ENCODE results near the gene TBC1D2B.

TBC1D2B gene

DNA sequence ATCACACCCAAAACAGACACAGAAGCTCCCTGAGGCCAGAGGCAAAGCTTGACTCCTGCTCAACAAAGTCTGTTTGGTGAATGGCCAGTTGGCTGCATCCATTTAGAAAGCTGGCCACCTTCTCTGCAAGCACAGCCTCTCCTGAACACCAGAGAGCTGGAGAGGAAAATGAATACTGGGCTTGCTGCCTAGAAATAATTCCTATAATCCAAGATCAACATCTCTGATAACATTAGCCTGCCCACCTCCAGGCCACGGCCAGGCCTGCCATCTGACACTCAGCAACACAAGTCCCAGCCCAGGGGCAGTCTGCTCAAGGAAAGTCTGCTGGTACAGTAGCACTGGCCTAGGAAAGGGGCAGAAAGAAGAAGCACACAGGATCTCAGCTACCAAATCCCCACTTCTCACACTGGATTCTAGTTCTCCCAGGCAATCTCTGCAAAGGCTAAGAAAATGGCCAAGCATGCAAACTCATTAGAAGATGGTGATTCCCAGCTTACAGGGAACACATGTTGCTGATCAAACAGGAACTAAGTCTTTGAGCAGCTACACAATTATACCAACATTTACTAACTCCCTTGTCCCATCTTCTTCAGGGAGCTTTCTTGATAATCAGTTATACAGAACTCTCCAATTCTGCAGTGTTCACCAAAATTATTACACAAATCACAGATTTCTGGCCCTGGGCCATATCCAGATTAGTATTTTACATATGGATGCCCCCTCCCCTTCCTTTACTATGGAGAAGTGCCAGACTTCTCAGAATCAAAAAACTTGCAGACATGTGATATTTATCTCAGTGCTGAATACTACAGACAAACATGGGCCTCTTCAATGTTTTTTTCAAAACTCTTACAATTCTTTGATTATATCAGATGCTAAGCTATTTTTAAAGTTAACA lies 9.9 kb downstream of the TBC1D2B start:
- POLR2A ChIA-PET: interaction anchor here (0.6 to 2.0 kb wide), 3 partner anchors 8 to 16 kb away, joined by 3 to 7 read pairs (median 3); partner anchors contain the start of gene TBC1D2B
- no peak for DNase-seq (ENCODE audit: extremely low spot score)
- CTCF ChIA-PET: interaction anchor here (0.6 to 1.7 kb wide), 3 partner anchors 24 to 44 kb away, joined by 3 to 5 read pairs (median 3); no protein-coding TSS in a partner anchor
- TF ChIP-seq ARNT (IDR thresholded peaks at IDR 0.05) (no peak), TARDBP (IDR thresholded peaks at IDR 0.05) (no peak), L3MBTL2 (conservative IDR thresholded peaks at IDR 0.05) (no peak), FOXA1 (IDR thresholded peaks at IDR 0.05) (no peak), NFRKB (IDR thresholded peaks at IDR 0.05) (no peak), HDGF (IDR thresholded peaks at IDR 0.05; ENCODE audit: borderline replicate concordance) (no peak), PKNOX1 (IDR thresholded peaks at IDR 0.05) (no peak), CTBP1 (IDR thresholded peaks at IDR 0.05; ENCODE audit: borderline replicate concordance) (no peak)

DNA sequence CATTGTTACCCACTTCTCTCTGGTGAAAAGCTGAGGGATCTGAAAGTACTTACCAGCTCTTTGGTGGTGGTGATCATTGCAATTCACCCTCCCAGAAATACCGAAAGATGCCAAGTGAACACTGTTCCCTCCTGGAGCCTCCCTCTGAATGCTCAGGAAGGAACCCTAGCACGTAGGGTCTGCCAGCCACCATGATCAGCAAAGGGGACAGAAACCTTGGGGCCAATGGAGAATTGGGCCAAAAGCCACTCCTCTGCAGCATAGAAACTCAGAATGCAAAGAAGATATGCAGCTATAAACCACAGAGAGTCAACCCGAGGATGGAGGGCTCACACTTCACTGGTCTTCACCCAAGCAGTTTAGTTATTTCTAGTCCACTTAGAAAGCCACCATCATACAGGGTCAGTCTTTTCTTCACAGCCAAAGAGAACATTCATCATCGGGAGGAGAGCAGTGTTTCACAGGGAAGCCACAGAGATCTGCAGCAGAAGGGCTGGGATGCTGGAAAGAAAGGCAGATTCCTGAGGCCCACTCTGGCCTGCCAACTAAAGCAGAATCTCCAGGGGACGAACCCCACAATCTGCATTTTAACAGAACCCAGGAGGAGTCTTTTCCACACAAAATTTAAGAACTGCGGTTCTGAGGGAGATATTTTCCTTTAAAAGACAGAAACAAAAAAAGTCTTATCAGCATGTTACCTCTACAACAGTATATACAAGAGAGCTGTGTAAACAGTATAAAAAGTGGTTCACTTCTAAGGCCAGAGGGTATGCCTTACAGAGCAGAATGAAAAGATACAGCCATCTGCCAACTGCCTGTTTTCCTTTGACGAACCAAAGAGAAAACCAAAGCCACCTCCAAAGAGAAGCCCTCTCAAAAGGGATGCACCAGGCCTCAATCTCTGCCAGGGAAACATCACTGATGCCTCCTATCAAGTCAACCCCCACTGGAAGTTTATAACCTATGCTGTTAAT lies 11.3 kb downstream of the TBC1D2B start:
- no peak for TF ChIP-seq TARDBP (IDR thresholded peaks at IDR 0.05)
- TF ChIP-seq ZNF384 (IDR thresholded peaks at IDR 0.05): no peak
- TF ChIP-seq CTBP1 (IDR thresholded peaks at IDR 0.05; ENCODE audit: borderline replicate concordance): no peak
- TF ChIP-seq SUZ12 (IDR thresholded peaks at IDR 0.05): no peak
- TF ChIP-seq FOXM1 (IDR thresholded peaks at IDR 0.05; ENCODE audit: borderline replicate concordance): no peak
- TF ChIP-seq FOXK2 (IDR thresholded peaks at IDR 0.05): no peak
- no peak for TF ChIP-seq L3MBTL2 (conservative IDR thresholded peaks at IDR 0.05)
- TF ChIP-seq LEF1 (IDR thresholded peaks at IDR 0.05; ENCODE audit: borderline replicate concordance): no peak
- TF ChIP-seq HDGF (IDR thresholded peaks at IDR 0.05; ENCODE audit: borderline replicate concordance): no peak
- POLR2A ChIA-PET: interaction anchor here (2.0 kb wide), 1 partner anchor 14 kb away, joined by 7 read pairs; no protein-coding TSS in a partner anchor
- CTCF ChIA-PET: interaction anchor here (0.5 kb wide), 1 partner anchor 9 kb away, joined by 9 read pairs; no protein-coding TSS in a partner anchor
- no peak for DNase-seq (ENCODE audit: extremely low spot score)

GRCh38 chr15:78065284-78065872 lies 12.1 kb downstream of the TBC1D2B start:
- ChIA-PET CTCF (no interaction called here), POLR2A (no interaction called here)
- DNase-seq (ENCODE audit: extremely low spot score): no peak
- TF ChIP-seq ZNF384 (IDR thresholded peaks at IDR 0.05): no peak
- TF ChIP-seq SP1 (IDR thresholded peaks at IDR 0.05): no peak
- no peak for TF ChIP-seq BHLHE40 (IDR thresholded peaks at IDR 0.05; ENCODE audit: borderline replicate concordance)
- TF ChIP-seq HDGF (IDR thresholded peaks at IDR 0.05; ENCODE audit: borderline replicate concordance): no peak

DNA sequence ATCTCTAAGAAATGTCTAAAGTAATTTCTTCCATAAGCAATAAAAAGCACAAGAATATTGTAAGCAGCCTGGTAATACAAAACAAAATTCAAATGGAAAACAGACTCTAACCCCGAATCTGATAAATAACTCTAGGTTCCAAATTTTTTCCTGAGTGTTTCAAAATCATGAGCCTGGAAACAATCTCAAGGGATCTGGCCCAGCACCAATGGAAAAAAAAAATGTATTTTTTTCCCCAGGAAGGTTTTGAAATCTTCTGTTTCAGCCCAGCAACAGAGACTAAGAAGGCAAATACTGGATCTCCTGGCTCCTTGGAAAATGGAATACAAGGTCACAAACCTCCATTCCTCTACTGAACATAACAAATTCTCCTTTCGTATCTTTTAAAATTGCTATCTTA lies 13.0 kb downstream of the TBC1D2B start:
- no peak for TF ChIP-seq SP1 (IDR thresholded peaks at IDR 0.05)
- no peak for TF ChIP-seq PKNOX1 (IDR thresholded peaks at IDR 0.05)
- no peak for TF ChIP-seq FOXK2 (IDR thresholded peaks at IDR 0.05)
- TF ChIP-seq TARDBP (IDR thresholded peaks at IDR 0.05): no peak
- TF ChIP-seq ARNT (IDR thresholded peaks at IDR 0.05): no peak
- no peak for TF ChIP-seq CTBP1 (IDR thresholded peaks at IDR 0.05; ENCODE audit: borderline replicate concordance)
- no peak for TF ChIP-seq NFRKB (IDR thresholded peaks at IDR 0.05)
- TF ChIP-seq LEF1 (IDR thresholded peaks at IDR 0.05; ENCODE audit: borderline replicate concordance): no peak
- TF ChIP-seq ELF4 (IDR thresholded peaks at IDR 0.05): no peak
- no peak for TF ChIP-seq FOXM1 (IDR thresholded peaks at IDR 0.05; ENCODE audit: borderline replicate concordance)
- TF ChIP-seq BHLHE40 (IDR thresholded peaks at IDR 0.05; ENCODE audit: borderline replicate concordance): no peak
- no peak for TF ChIP-seq L3MBTL2 (conservative IDR thresholded peaks at IDR 0.05)
- no peak for TF ChIP-seq HDGF (IDR thresholded peaks at IDR 0.05; ENCODE audit: borderline replicate concordance)
- no peak for TF ChIP-seq ZNF384 (IDR thresholded peaks at IDR 0.05)
- TF ChIP-seq SUZ12 (IDR thresholded peaks at IDR 0.05): no peak
- no peak for TF ChIP-seq FOXA1 (IDR thresholded peaks at IDR 0.05)
- no peak for DNase-seq (ENCODE audit: extremely low spot score)
- POLR2A ChIA-PET: no interaction called here
- CTCF ChIA-PET: no interaction called here

DNA sequence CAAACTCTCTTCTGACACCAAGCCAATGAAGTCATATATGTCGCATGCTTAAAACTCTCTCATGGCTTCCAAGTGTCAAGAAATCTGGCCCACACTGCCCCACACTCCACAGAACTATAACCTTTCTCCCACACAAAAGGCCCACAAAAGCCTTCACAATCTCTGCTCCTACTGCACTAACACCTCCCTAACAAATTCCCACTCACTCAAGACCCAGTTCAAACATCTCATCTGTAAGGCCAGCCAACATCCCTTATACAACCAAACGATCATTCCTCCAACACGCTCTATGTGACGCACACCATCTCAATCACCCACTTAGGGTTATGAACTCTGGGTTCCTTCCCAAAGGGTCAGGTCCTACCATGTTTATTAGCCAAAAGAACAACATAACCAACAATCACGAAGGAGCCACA lies 13.5 kb downstream of the TBC1D2B start:
- ChIA-PET CTCF (no interaction called here), POLR2A (interaction anchor here (0.7 kb wide), 1 partner anchor 13 kb away, joined by 3 read pairs; no protein-coding TSS in a partner anchor)
- no peak for TF ChIP-seq FOXM1 (IDR thresholded peaks at IDR 0.05; ENCODE audit: borderline replicate concordance)
- TF ChIP-seq FOXA1 (IDR thresholded peaks at IDR 0.05): no peak
- TF ChIP-seq HDGF (IDR thresholded peaks at IDR 0.05; ENCODE audit: borderline replicate concordance): no peak
- TF ChIP-seq ELF4 (IDR thresholded peaks at IDR 0.05): no peak
- no peak for TF ChIP-seq NFRKB (IDR thresholded peaks at IDR 0.05)
- no peak for TF ChIP-seq ZNF384 (IDR thresholded peaks at IDR 0.05)
- no peak for TF ChIP-seq TARDBP (IDR thresholded peaks at IDR 0.05)
- TF ChIP-seq PKNOX1 (IDR thresholded peaks at IDR 0.05): no peak
- no peak for TF ChIP-seq SUZ12 (IDR thresholded peaks at IDR 0.05)
- no peak for TF ChIP-seq LEF1 (IDR thresholded peaks at IDR 0.05; ENCODE audit: borderline replicate concordance)
- TF ChIP-seq CTBP1 (IDR thresholded peaks at IDR 0.05; ENCODE audit: borderline replicate concordance): no peak
- TF ChIP-seq FOXK2 (IDR thresholded peaks at IDR 0.05): no peak
- no peak for TF ChIP-seq BHLHE40 (IDR thresholded peaks at IDR 0.05; ENCODE audit: borderline replicate concordance)
- TF ChIP-seq L3MBTL2 (conservative IDR thresholded peaks at IDR 0.05): no peak
- no peak for TF ChIP-seq ARNT (IDR thresholded peaks at IDR 0.05)
- no peak for TF ChIP-seq SP1 (IDR thresholded peaks at IDR 0.05)
- no peak for DNase-seq (ENCODE audit: extremely low spot score)

Data from HEK293T (cell line).